PC-9 (cell line): ENCODE data around the gene MRFAP1L1.

Source experiments
- CTCF ChIP-seq: fragments of 200-600 bp; sonication (generic); conservative IDR thresholded peaks from 2 replicates; pipeline ENCODE4 v1.6.1; 2017; ENCODE audit warnings: mixed run types, antibody characterized with exemption, mild to moderate bottlenecking, moderate library complexity
- EZH2 ChIP-seq: fragments of 200-600 bp; sonication (generic); IDR thresholded peaks from 2 replicates; pipeline ENCODE4 v1.8.0; 2017; ENCODE audit warnings: antibody characterized with exemption, low read depth

- TF ChIP-seq CTCF, result no peak
- no peak for TF ChIP-seq EZH2
Observed at GRCh38 chr4:6749340-6750171, 39.9 kb upstream of the MRFAP1L1 start.
